Activated CD4-positive, alpha-beta T cell treated with anti-CD3 and anti-CD28 coated beads, Interleukin-2, amount 10 ng/mL, durations not matched to agents 7 days and 5 days (primary cell): ENCODE data around the gene REXO1. TPM values are rescaled to one million over a fixed set of nuclear protein-coding genes. Genes with fewer than 3 reads are reported as not detected.
"Not testable (repeated sequence)": the region's sequence is repeated elsewhere in the genome, so short reads cannot be mapped to it uniquely, and the experiment has no call there.

Source experiments
- CTCF ChIA-PET: fragments of 350-600 bp; sonication (Branson Sonifier 250); formaldehyde crosslinking; loops from one replicate; lab custom pipeline; 2021; ENCODE audit warnings: antibody characterized with exemption; lab: Charles Lee
- POLR2A ChIA-PET: fragments of 350-600 bp; sonication (Branson Sonifier 250); formaldehyde crosslinking; loops from one replicate; lab custom pipeline; 2021; ENCODE audit warnings: antibody characterized with exemption; lab: Charles Lee
- DNase-seq: peaks from one replicate; pipeline ENCODE4 v3.0.0-alpha.2; 2020
- H3K27ac Mint-ChIP-seq: one replicate; pipeline ENCODE4 v1.8.0; 2021; ENCODE audit warnings: mild to moderate bottlenecking, moderate library complexity, mixed read lengths
- H3K27me3 Mint-ChIP-seq: one replicate; pipeline ENCODE4 v1.8.0; 2021; ENCODE audit warnings: mixed read lengths
- H3K36me3 Mint-ChIP-seq: one replicate; pipeline ENCODE4 v1.8.0; 2021; ENCODE audit warnings: low read depth, mixed read lengths
- H3K4me1 Mint-ChIP-seq: one replicate; pipeline ENCODE4 v1.8.0; 2021; ENCODE audit warnings: mixed read lengths
- H3K4me3 Mint-ChIP-seq: one replicate; pipeline ENCODE4 v1.8.0; 2021; ENCODE audit warnings: mild to moderate bottlenecking, moderate library complexity, mixed read lengths
- H3K9me3 Mint-ChIP-seq: one replicate; pipeline ENCODE4 v1.8.0; 2021; ENCODE audit warnings: mixed read lengths
- total RNA-seq, 2 experiments: library from RNA; stranded (reverse); gene quantifications; one replicate each; pipeline ENCODE4 v1.2.3, GENCODE V29; 2021

Gene REXO1
- total RNA-seq, 2 experiments from 2014 or later: 44.2 to 54.7 TPM

- ChIA-PET POLR2A (no interaction called here), CTCF (no interaction called here)
- H3K36me3 Mint-ChIP-seq: no peaks in the 10 kb centered on the region
- no peak overlapping the region for H3K27ac Mint-ChIP-seq
- H3K4me1 Mint-ChIP-seq: peaks cover 18% of the 10 kb centered on the region
- DNase-seq: no peak
- H3K4me3 Mint-ChIP-seq: no peak overlapping the region
- no peaks in the 10 kb centered on the region for H3K27me3 Mint-ChIP-seq
- H3K9me3 Mint-ChIP-seq: no peaks in the 10 kb centered on the region
Observed at GRCh38 chr19:1808395-1808731, 39.9 kb downstream of the REXO1 start.

GRCh38 chr19:1807695-1808394 lies 40.4 kb downstream of the REXO1 start:
- Mint-ChIP-seq H3K27me3 (no peaks in the 10 kb centered on the region), H3K9me3 (no peaks in the 10 kb centered on the region), H3K27ac (peak overlapping the region; percentile 46), H3K4me1 (peaks cover 14% of the 10 kb centered on the region), H3K4me3 (no peak overlapping the region), H3K36me3 (no peaks in the 10 kb centered on the region)
- no peak for DNase-seq
- ChIA-PET POLR2A (no interaction called here), CTCF (interaction anchor here (0.7 to 2.5 kb wide), 2 partner anchors 13 to 18 kb away, joined by 3 to 6 read pairs; no protein-coding TSS in a partner anchor)

GRCh38 chr19:1807030-1807694 lies 41.1 kb downstream of the REXO1 start:
- ChIA-PET POLR2A (interaction anchor here (0.6 kb wide), 1 partner anchor 1379 kb away, joined by 3 read pairs; no protein-coding TSS in a partner anchor), CTCF (interaction anchor here (0.6 to 2.5 kb wide), 3 partner anchors 12 to 22 kb away, joined by 3 to 6 read pairs (median 3); no protein-coding TSS in a partner anchor)
- no peaks in the 10 kb centered on the region for H3K9me3 Mint-ChIP-seq
- no peaks in the 10 kb centered on the region for H3K36me3 Mint-ChIP-seq
- no peak for DNase-seq
- no peak overlapping the region for H3K4me3 Mint-ChIP-seq
- H3K4me1 Mint-ChIP-seq: peaks cover 9% of the 10 kb centered on the region
- no peaks in the 10 kb centered on the region for H3K27me3 Mint-ChIP-seq
- H3K27ac Mint-ChIP-seq: no peak overlapping the region

GRCh38 chr19:1806184-1807029 lies 41.9 kb downstream of the REXO1 start:
- H3K36me3 Mint-ChIP-seq: peaks cover 2% of the 10 kb centered on the region
- H3K9me3 Mint-ChIP-seq: no peaks in the 10 kb centered on the region
- ChIA-PET CTCF (interaction anchor here (0.6 to 2.5 kb wide), 2 partner anchors 11 to 23 kb away, joined by 3 to 6 read pairs; no protein-coding TSS in a partner anchor), POLR2A (no interaction called here)
- H3K4me3 Mint-ChIP-seq: no peak overlapping the region
- DNase-seq: no peak
- H3K27ac Mint-ChIP-seq: no peak overlapping the region
- H3K4me1 Mint-ChIP-seq: peaks cover 7% of the 10 kb centered on the region
- H3K27me3 Mint-ChIP-seq: no peaks in the 10 kb centered on the region

GRCh38 chr19:1805401-1806183 lies 42.7 kb downstream of the REXO1 start:
- CTCF ChIA-PET: interaction anchor here (2.5 kb wide), 1 partner anchor 11 kb away, joined by 6 read pairs; no protein-coding TSS in a partner anchor
- Mint-ChIP-seq H3K36me3 (peaks cover 2% of the 10 kb centered on the region), H3K9me3 (no peaks in the 10 kb centered on the region), H3K4me1 (no peaks in the 10 kb centered on the region), H3K4me3 (no peak overlapping the region), H3K27me3 (no peaks in the 10 kb centered on the region), H3K27ac (no peak overlapping the region)
- no peak for DNase-seq
- POLR2A ChIA-PET: no interaction called here

GRCh38 chr19:1804858-1805257 lies 43.4 kb downstream of the REXO1 start:
- CTCF ChIA-PET: no interaction called here
- no peaks in the 10 kb centered on the region for H3K9me3 Mint-ChIP-seq

GRCh38 chr19:1799695-1800342 lies 48.5 kb downstream of the REXO1 start:
- Mint-ChIP-seq H3K36me3 (peaks cover 7% of the 10 kb centered on the region), H3K4me1 (no peaks in the 10 kb centered on the region), H3K27ac (no peak overlapping the region), H3K4me3 (no peak overlapping the region), H3K27me3 (no peaks in the 10 kb centered on the region), H3K9me3 (no peaks in the 10 kb centered on the region)
- POLR2A ChIA-PET: no interaction called here
- CTCF ChIA-PET: interaction anchor here (0.7 kb wide), 1 partner anchor 943 kb away, joined by 3 read pairs; no protein-coding TSS in a partner anchor
- no peak for DNase-seq

More at GRCh38 chr19:1804858-1805257, 43.4 kb downstream of the REXO1 start:
- no peaks in the 10 kb centered on the region for H3K4me1 Mint-ChIP-seq
- no peak overlapping the region for H3K4me3 Mint-ChIP-seq
- H3K27ac Mint-ChIP-seq: no peak overlapping the region
- no peaks in the 10 kb centered on the region for H3K27me3 Mint-ChIP-seq
- no peak for DNase-seq
- POLR2A ChIA-PET: no interaction called here
- H3K36me3 Mint-ChIP-seq: peaks cover 6% of the 10 kb centered on the region

- H3K4me1 Mint-ChIP-seq, DNase-seq, H3K27me3 Mint-ChIP-seq, H3K36me3 Mint-ChIP-seq, H3K27ac Mint-ChIP-seq, H3K4me3 Mint-ChIP-seq, H3K9me3 Mint-ChIP-seq, POLR2A ChIA-PET: not testable (repeated sequence)
- CTCF ChIA-PET: interaction anchor here (0.6 to 1.5 kb wide), 3 partner anchors 29 to 1073 kb away, joined by 3 to 7 read pairs (median 4); no protein-coding TSS in a partner anchor
Observed at GRCh38 chr19:1797313-1797712, 51.0 kb downstream of the REXO1 start.

- ChIA-PET POLR2A (no interaction called here), CTCF (interaction anchor here (0.6 to 1.5 kb wide), 3 partner anchors 30 to 442 kb away, joined by 4 to 7 read pairs (median 4); partner anchors contain the start of gene MBD3)
- no peaks in the 10 kb centered on the region for H3K9me3 Mint-ChIP-seq
- H3K27me3 Mint-ChIP-seq: no peaks in the 10 kb centered on the region
- H3K36me3 Mint-ChIP-seq: peaks cover 5% of the 10 kb centered on the region
- no peak overlapping the region for H3K4me3 Mint-ChIP-seq
- peaks cover 3% of the 10 kb centered on the region for H3K4me1 Mint-ChIP-seq
- no peak for DNase-seq
- no peak overlapping the region for H3K27ac Mint-ChIP-seq
Observed at GRCh38 chr19:1796395-1797142, 51.7 kb downstream of the REXO1 start.

GRCh38 chr19:1794424-1795172 lies 53.7 kb downstream of the REXO1 start:
- DNase-seq: no peak
- H3K27me3 Mint-ChIP-seq: no peaks in the 10 kb centered on the region
- CTCF ChIA-PET: interaction anchor here (0.9 to 2.3 kb wide), 5 partner anchors 12 to 44 kb away, joined by 3 to 7 read pairs (median 4); no protein-coding TSS in a partner anchor
- H3K36me3 Mint-ChIP-seq: no peaks in the 10 kb centered on the region
- no peaks in the 10 kb centered on the region for H3K9me3 Mint-ChIP-seq
- H3K27ac Mint-ChIP-seq: no peak overlapping the region
- POLR2A ChIA-PET: no interaction called here
- no peak overlapping the region for H3K4me3 Mint-ChIP-seq
- peaks cover 3% of the 10 kb centered on the region for H3K4me1 Mint-ChIP-seq
